ENCODE results near the gene SND1.

SND1 gene

GRCh38 chr7:127715272-127715671 is 63.3 kb downstream of the SND1 start:
- no peak for TF ChIP-seq ZNF10 (tag by site-specific recombination; IDR thresholded peaks at IDR 0.05)
- TF ChIP-seq, protein P1, sequence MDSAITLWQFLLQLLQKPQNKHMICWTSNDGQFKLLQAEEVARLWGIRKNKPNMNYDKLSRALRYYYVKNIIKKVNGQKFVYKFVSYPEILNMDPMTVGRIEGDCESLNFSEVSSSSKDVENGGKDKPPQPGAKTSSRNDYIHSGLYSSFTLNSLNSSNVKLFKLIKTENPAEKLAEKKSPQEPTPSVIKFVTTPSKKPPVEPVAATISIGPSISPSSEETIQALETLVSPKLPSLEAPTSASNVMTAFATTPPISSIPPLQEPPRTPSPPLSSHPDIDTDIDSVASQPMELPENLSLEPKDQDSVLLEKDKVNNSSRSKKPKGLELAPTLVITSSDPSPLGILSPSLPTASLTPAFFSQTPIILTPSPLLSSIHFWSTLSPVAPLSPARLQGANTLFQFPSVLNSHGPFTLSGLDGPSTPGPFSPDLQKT (IDR thresholded peaks at IDR 0.05; ENCODE audit: borderline replicate concordance, low read depth, low read length): no peak
- TF ChIP-seq, protein P2, sequence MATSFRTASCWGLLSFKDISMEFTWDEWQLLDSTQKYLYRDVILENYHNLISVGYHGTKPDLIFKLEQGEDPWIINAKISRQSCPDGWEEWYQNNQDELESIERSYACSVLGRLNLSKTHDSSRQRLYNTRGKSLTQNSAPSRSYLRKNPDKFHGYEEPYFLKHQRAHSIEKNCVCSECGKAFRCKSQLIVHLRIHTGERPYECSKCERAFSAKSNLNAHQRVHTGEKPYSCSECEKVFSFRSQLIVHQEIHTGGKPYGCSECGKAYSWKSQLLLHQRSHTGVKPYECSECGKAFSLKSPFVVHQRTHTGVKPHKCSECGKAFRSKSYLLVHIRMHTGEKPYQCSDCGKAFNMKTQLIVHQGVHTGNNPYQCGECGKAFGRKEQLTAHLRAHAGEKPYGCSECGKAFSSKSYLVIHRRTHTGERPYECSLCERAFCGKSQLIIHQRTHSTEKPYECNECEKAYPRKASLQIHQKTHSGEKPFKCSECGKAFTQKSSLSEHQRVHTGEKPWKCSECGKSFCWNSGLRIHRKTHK (tag by site-specific recombination; IDR thresholded peaks at IDR 0.05): no peak
- no peak for TF ChIP-seq ZBTB10 (tag by site-specific recombination; IDR thresholded peaks at IDR 0.05)
- H3K36me3 ChIP-seq (ENCODE audit: control insufficient read depth in 2 of 2, insufficient read depth in 1 of 2, low read length in 2 of 2): peaks cover 6 to 49% of the 10 kb centered on the region in 2 experiments; a peak in 2 of 3 replicates
- no peaks in the 10 kb centered on the region for H3K4me1 ChIP-seq (ENCODE audit: control insufficient read depth, insufficient read depth, low read length)
- no peaks in the 10 kb centered on the region for H3K9me3 ChIP-seq (ENCODE audit: control insufficient read depth, insufficient read depth, low read depth, low read length)
- H3K27ac ChIP-seq (ENCODE audit: extremely low read depth, low read depth, low read length): no peak overlapping the region
- CTCF ChIA-PET: no interaction called here
- POLR2A ChIA-PET: no interaction called here
- no peak overlapping the region for H3K4me3 ChIP-seq (ENCODE audit: low read depth, low read length)

DNA sequence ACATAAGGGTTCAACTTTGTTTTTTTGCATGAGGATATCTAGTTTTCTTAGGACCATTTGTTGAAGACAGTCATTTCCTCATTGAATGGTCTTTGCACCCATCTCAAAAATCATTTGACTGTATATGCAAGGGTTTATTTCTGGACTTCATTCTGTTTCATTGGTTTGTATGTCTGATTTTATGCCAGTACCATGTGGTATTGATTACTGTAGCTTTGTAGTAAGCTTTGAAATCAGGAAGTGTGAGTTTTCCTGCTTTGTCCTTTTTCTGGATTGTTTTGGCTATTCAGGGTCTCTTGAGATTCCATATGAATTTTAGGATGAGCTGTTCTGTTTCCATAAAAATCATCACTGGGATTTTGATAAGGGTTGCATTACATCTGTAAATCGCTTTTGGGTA is 63.9 kb downstream of the SND1 start:
- ChIA-PET POLR2A (no interaction called here), CTCF (interaction anchor here (1.0 to 1.2 kb wide), 2 partner anchors 8 to 494 kb away, joined by 4 read pairs; no protein-coding TSS in a partner anchor)
- Histone ChIP-seq H3K27ac (ENCODE audit: extremely low read depth, low read depth, low read length) (no peak overlapping the region), H3K36me3 (ENCODE audit: control insufficient read depth in 2 of 2, insufficient read depth in 1 of 2, low read length in 2 of 2) (peaks cover 6 to 50% of the 10 kb centered on the region in 2 experiments; a peak in 2 of 3 replicates), H3K4me3 (ENCODE audit: low read depth, low read length) (no peak overlapping the region), H3K4me1 (ENCODE audit: control insufficient read depth, insufficient read depth, low read length) (no peaks in the 10 kb centered on the region), H3K9me3 (ENCODE audit: control insufficient read depth, insufficient read depth, low read depth, low read length) (no peaks in the 10 kb centered on the region)
- TF ChIP-seq ZNF121 (tag by site-specific recombination; IDR thresholded peaks at IDR 0.05): no peak
- TF ChIP-seq ZNF37A (tag by site-specific recombination; IDR thresholded peaks at IDR 0.05): no peak
- TF ChIP-seq ZNF521 (tag by site-specific recombination; IDR thresholded peaks at IDR 0.05): no peak
- no peak for TF ChIP-seq HOXD13 (CRISPR knock-in tag; IDR thresholded peaks at IDR 0.05; ENCODE audit: borderline replicate concordance)
- no peak for TF ChIP-seq ZNF707 (tag by site-specific recombination; IDR thresholded peaks at IDR 0.05)
- TF ChIP-seq ZNF544 (tag by site-specific recombination; IDR thresholded peaks at IDR 0.05): no peak
- no peak for TF ChIP-seq MYNN (tag by site-specific recombination; IDR thresholded peaks at IDR 0.05; ENCODE audit: borderline replicate concordance)
- TF ChIP-seq, protein P3, sequence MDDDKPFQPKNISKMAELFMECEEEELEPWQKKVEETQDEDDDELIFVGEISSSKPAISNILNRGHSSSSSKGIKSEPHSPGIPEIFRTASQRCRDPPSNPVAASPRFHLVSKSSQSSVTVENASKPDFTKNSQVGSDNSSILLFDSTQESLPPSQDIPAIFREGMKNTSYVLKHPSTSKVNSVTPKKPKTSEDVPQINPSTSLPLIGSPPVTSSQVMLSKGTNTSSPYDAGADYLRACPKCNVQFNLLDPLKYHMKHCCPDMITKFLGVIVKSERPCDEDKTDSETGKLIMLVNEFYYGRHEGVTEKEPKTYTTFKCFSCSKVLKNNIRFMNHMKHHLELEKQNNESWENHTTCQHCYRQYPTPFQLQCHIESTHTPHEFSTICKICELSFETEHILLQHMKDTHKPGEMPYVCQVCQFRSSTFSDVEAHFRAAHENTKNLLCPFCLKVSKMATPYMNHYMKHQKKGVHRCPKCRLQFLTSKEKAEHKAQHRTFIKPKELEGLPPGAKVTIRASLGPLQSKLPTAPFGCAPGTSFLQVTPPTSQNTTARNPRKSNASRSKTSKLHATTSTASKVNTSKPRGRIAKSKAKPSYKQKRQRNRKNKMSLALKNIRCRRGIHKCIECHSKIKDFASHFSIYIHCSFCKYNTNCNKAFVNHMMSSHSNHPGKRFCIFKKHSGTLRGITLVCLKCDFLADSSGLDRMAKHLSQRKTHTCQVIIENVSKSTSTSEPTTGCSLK (tag by site-specific recombination; IDR thresholded peaks at IDR 0.05): no peak
- TF ChIP-seq ZNF560 (tag by site-specific recombination; IDR thresholded peaks at IDR 0.05; ENCODE audit: borderline replicate concordance): no peak
- no peak for TF ChIP-seq OSR2 (tag by site-specific recombination; IDR thresholded peaks at IDR 0.05)
- no peak for TF ChIP-seq ZBTB21 (tag by site-specific recombination; IDR thresholded peaks at IDR 0.05)
- TF ChIP-seq ZNF184 (tag by site-specific recombination; IDR thresholded peaks at IDR 0.05): no peak
- TF ChIP-seq ZNF629 (tag by site-specific recombination; IDR thresholded peaks at IDR 0.05): no peak
